NCI-H524 treated with DMSO at 0.1 percent for 48 hours (cell line): ENCODE results near the gene ALOX15B.

Experiments used
- DNase-seq: peaks from one replicate; lab custom pipeline; 2025; lab: John Stamatoyannopoulos, UW

The ALOX15B gene

GRCh38 chr17:8038954-8039610 lies at the start of gene ALOX15B:
Gene ALOX15B, plus strand, starts transcription at chr17:8039059. Its CDS starts 97 bp downstream, at chr17:8039156.
- no peak for DNase-seq

- no peak for DNase-seq
Observed at GRCh38 chr17:7989781-7990655, 48.8 kb upstream of the ALOX15B start.

GRCh38 chr17:7992516-7992915 lies 46.3 kb upstream of the ALOX15B start:
- no peak for DNase-seq

- DNase-seq = no peak
Observed at GRCh38 chr17:7992924-7993323, 45.9 kb upstream of the ALOX15B start.

- DNase-seq = no peak
Observed at GRCh38 chr17:7993972-7994589, 44.8 kb upstream of the ALOX15B start.

GRCh38 chr17:7995724-7996123 lies 43.1 kb upstream of the ALOX15B start:
- no peak for DNase-seq

GRCh38 chr17:7997186-7997585 lies 41.7 kb upstream of the ALOX15B start:
- no peak for DNase-seq

GRCh38 chr17:8001976-8002720 lies 36.7 kb upstream of the ALOX15B start, which contains the start of gene GUCY2D:
Gene GUCY2D, plus strand, starts transcription at chr17:8002615. Its CDS starts 433 bp downstream, at chr17:8003048.
- DNase-seq = no peak

- no peak for DNase-seq
Observed at GRCh38 chr17:8002721-8003593, 35.9 kb upstream of the ALOX15B start.

- DNase-seq = no peak
Observed at GRCh38 chr17:8003594-8004181, 35.2 kb upstream of the ALOX15B start.

- DNase-seq = no peak
Observed at GRCh38 chr17:8004899-8005298, 34.0 kb upstream of the ALOX15B start.

GRCh38 chr17:8005357-8005756 lies 33.5 kb upstream of the ALOX15B start:
- DNase-seq = no peak

- no peak for DNase-seq
Observed at GRCh38 chr17:8005967-8006730, 32.7 kb upstream of the ALOX15B start.

- no peak for DNase-seq
Observed at GRCh38 chr17:8006836-8007680, 31.8 kb upstream of the ALOX15B start.

- DNase-seq = no peak
Observed at GRCh38 chr17:8007836-8008235, 31.0 kb upstream of the ALOX15B start.

GRCh38 chr17:8012045-8012580 lies 26.7 kb upstream of the ALOX15B start:
- no peak for DNase-seq

- DNase-seq = no peak
Observed at GRCh38 chr17:8012996-8013640, 25.7 kb upstream of the ALOX15B start.
